Skeletal muscle satellite cell (primary cell): ENCODE measurements around the gene LIPK.

Experiments used
- H3K27me3 ChIP-seq: 2 replicates; pipeline ENCODE4 v1.7.0; 2013; ENCODE audit warnings: low read length; ENCODE audit not compliant: control insufficient read depth, insufficient read depth
- H3K36me3 ChIP-seq: 2 replicates; pipeline ENCODE4 v1.7.0; 2013; ENCODE audit warnings: mild to moderate bottlenecking, control low read depth, low read length; ENCODE audit not compliant: insufficient read depth
- H3K4me1 ChIP-seq: 2 replicates; pipeline ENCODE4 v1.7.0; 2013; ENCODE audit warnings: low read length; ENCODE audit not compliant: control insufficient read depth, insufficient read depth
- H3K4me2 ChIP-seq: 2 replicates; pipeline ENCODE4 v1.7.0; 2013; ENCODE audit warnings: mild to moderate bottlenecking, low read length
- H3K4me3 ChIP-seq: 2 replicates; pipeline ENCODE4 v1.7.0; 2013; ENCODE audit warnings: low read length
- H3K9ac ChIP-seq: 2 replicates; pipeline ENCODE4 v1.7.0; 2013; ENCODE audit warnings: mild to moderate bottlenecking, low read depth, low read length, moderate library complexity
- H3K9me3 ChIP-seq: replicated peaks from 2 replicates; pipeline ENCODE4 v1.7.0; 2013; ENCODE audit warnings: mild to moderate bottlenecking, control low read depth, low read length

The LIPK gene

GRCh38 chr10:88756660-88757059, 50.6 kb downstream of the LIPK start:
- no peak overlapping the region for H3K4me3 ChIP-seq
- no peaks in the 10 kb centered on the region for H3K27me3 ChIP-seq
- no peak overlapping the region for H3K4me2 ChIP-seq

GRCh38 chr10:88759366-88760101, 53.5 kb downstream of the LIPK start, which contains the start of gene LIPN:
TSS of gene LIPN (plus strand) at chr10:88760020. CDS start at chr10:88761406, 1,386 bp downstream.
- Histone ChIP-seq H3K4me3 (no peak within 1 kb of the TSS), H3K9me3 (no peaks in the 10 kb centered on the region), H3K4me2 (no peak within 1 kb of the TSS), H3K4me1 (peaks cover 12% of the 10 kb centered on the region), H3K9ac (no peak within 1 kb of the TSS), H3K36me3 (no peaks in the 10 kb centered on the region), H3K27me3 (no peaks in the 10 kb centered on the region)

More at GRCh38 chr10:88756660-88757059, 50.6 kb downstream of the LIPK start:
- Histone ChIP-seq H3K9me3 (no peaks in the 10 kb centered on the region), H3K9ac (no peak overlapping the region), H3K4me1 (peaks cover 20% of the 10 kb centered on the region), H3K36me3 (no peaks in the 10 kb centered on the region)

GRCh38 chr10:88762906-88763305, 56.9 kb downstream of the LIPK start:
- Histone ChIP-seq H3K27me3 (no peaks in the 10 kb centered on the region), H3K9ac (no peak overlapping the region), H3K9me3 (no peaks in the 10 kb centered on the region), H3K4me1 (peaks cover 5% of the 10 kb centered on the region), H3K4me3 (no peak overlapping the region), H3K36me3 (no peaks in the 10 kb centered on the region), H3K4me2 (no peak overlapping the region)

GRCh38 chr10:88763441-88763840, 57.4 kb downstream of the LIPK start:
- no peak overlapping the region for H3K4me2 ChIP-seq
- no peak overlapping the region for H3K9ac ChIP-seq
- H3K4me1 ChIP-seq, result peaks cover 5% of the 10 kb centered on the region
- no peaks in the 10 kb centered on the region for H3K36me3 ChIP-seq
- H3K4me3 ChIP-seq, result no peak overlapping the region
- H3K27me3 ChIP-seq, result no peaks in the 10 kb centered on the region
- no peaks in the 10 kb centered on the region for H3K9me3 ChIP-seq

- Histone ChIP-seq H3K4me3 (no peak overlapping the region), H3K36me3 (no peaks in the 10 kb centered on the region), H3K4me2 (no peak overlapping the region), H3K9me3 (no peaks in the 10 kb centered on the region), H3K27me3 (no peaks in the 10 kb centered on the region), H3K4me1 (peaks cover 5% of the 10 kb centered on the region), H3K9ac (no peak overlapping the region)
These were observed 58.1 kb downstream of the LIPK start for GRCh38 chr10:88764110-88764509.

- no peaks in the 10 kb centered on the region for H3K9me3 ChIP-seq
- no peak overlapping the region for H3K4me3 ChIP-seq
- no peak overlapping the region for H3K9ac ChIP-seq
- no peaks in the 10 kb centered on the region for H3K4me1 ChIP-seq
- H3K4me2 ChIP-seq, result no peak overlapping the region
- H3K36me3 ChIP-seq, result no peaks in the 10 kb centered on the region
- no peaks in the 10 kb centered on the region for H3K27me3 ChIP-seq
These were observed 59.8 kb downstream of the LIPK start for GRCh38 chr10:88765816-88766215.

GRCh38 chr10:88769384-88769783, 63.3 kb downstream of the LIPK start:
- Histone ChIP-seq H3K9ac (no peak overlapping the region), H3K4me1 (no peaks in the 10 kb centered on the region), H3K4me3 (no peak overlapping the region), H3K27me3 (no peaks in the 10 kb centered on the region), H3K36me3 (no peaks in the 10 kb centered on the region), H3K9me3 (no peaks in the 10 kb centered on the region), H3K4me2 (no peak overlapping the region)

GRCh38 chr10:88781206-88781605, 75.2 kb downstream of the LIPK start:
- H3K4me2 ChIP-seq, result no peak overlapping the region
- no peaks in the 10 kb centered on the region for H3K4me1 ChIP-seq
- no peak overlapping the region for H3K9ac ChIP-seq
- no peak overlapping the region for H3K4me3 ChIP-seq
- no peaks in the 10 kb centered on the region for H3K36me3 ChIP-seq
- H3K27me3 ChIP-seq, result no peaks in the 10 kb centered on the region
- no peaks in the 10 kb centered on the region for H3K9me3 ChIP-seq

GRCh38 chr10:88782222-88782621, 76.2 kb downstream of the LIPK start:
- no peak overlapping the region for H3K4me2 ChIP-seq

GRCh38 chr10:88783724-88784123, 77.7 kb downstream of the LIPK start:
- no peak overlapping the region for H3K4me2 ChIP-seq
- no peak overlapping the region for H3K9ac ChIP-seq
- no peaks in the 10 kb centered on the region for H3K36me3 ChIP-seq
- H3K27me3 ChIP-seq, result no peaks in the 10 kb centered on the region
- no peaks in the 10 kb centered on the region for H3K4me1 ChIP-seq
- H3K4me3 ChIP-seq, result no peak overlapping the region
- no peaks in the 10 kb centered on the region for H3K9me3 ChIP-seq

More at GRCh38 chr10:88782222-88782621, 76.2 kb downstream of the LIPK start:
- no peaks in the 10 kb centered on the region for H3K27me3 ChIP-seq
- H3K4me3 ChIP-seq, result no peak overlapping the region
- no peaks in the 10 kb centered on the region for H3K9me3 ChIP-seq
- no peaks in the 10 kb centered on the region for H3K4me1 ChIP-seq
- H3K9ac ChIP-seq, result no peak overlapping the region
- H3K36me3 ChIP-seq, result no peaks in the 10 kb centered on the region

GRCh38 chr10:88786032-88786770, 80.2 kb downstream of the LIPK start:
- Histone ChIP-seq H3K36me3 (no peaks in the 10 kb centered on the region), H3K4me3 (no peak overlapping the region), H3K9me3 (no peaks in the 10 kb centered on the region), H3K9ac (no peak overlapping the region), H3K4me1 (no peaks in the 10 kb centered on the region), H3K4me2 (no peak overlapping the region), H3K27me3 (no peaks in the 10 kb centered on the region)
